HL-60 (cell line): Measurements from ENCODE around the gene PTPRG.

Source experiments
- CTCF ChIP-seq: IDR thresholded peaks from one replicate; pipeline ENCODE4 v1.5.1; 2011; ENCODE audit warnings: low read length, control low read depth, inconsistent platforms; ENCODE audit not compliant: insufficient read depth
- POLR2AphosphoS5 ChIP-seq: IDR thresholded peaks from 2 replicates; pipeline ENCODE4 v1.6.1; 2012; ENCODE audit warnings: low read depth
- TF ChIP-seq, protein P1 (sequence below): IDR thresholded peaks from 2 replicates; pipeline ENCODE4 v1.6.1; 2012; ENCODE audit warnings: low read depth; ENCODE audit not compliant: insufficient replicate concordance

DNA sequence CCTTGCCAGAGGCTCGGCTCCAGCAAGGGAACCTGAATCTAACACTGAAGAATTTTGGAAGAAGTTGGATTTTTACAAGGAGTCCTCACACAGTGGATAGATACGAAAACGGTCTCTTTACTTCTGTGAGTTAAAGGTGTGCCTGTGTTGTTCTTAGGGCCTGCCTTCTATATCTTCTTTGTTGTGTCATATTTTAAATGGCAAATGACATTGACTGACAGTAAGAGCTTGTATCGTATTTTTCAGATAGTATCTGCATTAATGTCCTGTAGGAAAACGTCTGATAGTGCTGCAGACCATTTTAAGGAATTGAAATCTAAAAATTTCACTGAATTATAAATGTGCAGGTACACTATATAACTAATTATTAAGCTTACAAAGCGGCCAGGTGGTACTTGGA, 56.3 kb downstream of the PTPRG start:
- TF ChIP-seq CTCF (no peak), POLR2AphosphoS5 (no peak)
- TF ChIP-seq, protein P1, sequence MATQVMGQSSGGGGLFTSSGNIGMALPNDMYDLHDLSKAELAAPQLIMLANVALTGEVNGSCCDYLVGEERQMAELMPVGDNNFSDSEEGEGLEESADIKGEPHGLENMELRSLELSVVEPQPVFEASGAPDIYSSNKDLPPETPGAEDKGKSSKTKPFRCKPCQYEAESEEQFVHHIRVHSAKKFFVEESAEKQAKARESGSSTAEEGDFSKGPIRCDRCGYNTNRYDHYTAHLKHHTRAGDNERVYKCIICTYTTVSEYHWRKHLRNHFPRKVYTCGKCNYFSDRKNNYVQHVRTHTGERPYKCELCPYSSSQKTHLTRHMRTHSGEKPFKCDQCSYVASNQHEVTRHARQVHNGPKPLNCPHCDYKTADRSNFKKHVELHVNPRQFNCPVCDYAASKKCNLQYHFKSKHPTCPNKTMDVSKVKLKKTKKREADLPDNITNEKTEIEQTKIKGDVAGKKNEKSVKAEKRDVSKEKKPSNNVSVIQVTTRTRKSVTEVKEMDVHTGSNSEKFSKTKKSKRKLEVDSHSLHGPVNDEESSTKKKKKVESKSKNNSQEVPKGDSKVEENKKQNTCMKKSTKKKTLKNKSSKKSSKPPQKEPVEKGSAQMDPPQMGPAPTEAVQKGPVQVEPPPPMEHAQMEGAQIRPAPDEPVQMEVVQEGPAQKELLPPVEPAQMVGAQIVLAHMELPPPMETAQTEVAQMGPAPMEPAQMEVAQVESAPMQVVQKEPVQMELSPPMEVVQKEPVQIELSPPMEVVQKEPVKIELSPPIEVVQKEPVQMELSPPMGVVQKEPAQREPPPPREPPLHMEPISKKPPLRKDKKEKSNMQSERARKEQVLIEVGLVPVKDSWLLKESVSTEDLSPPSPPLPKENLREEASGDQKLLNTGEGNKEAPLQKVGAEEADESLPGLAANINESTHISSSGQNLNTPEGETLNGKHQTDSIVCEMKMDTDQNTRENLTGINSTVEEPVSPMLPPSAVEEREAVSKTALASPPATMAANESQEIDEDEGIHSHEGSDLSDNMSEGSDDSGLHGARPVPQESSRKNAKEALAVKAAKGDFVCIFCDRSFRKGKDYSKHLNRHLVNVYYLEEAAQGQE, result no peak
